GM12892 (cell line): ENCODE data around the gene LMF1.

Source experiments
- POLR2A ChIP-seq: IDR thresholded peaks from 2 replicates; pipeline ENCODE4 v1.6.1; 2011; ENCODE audit warnings: low read depth, low read length, control low read depth
- POLR2AphosphoS5 ChIP-seq: IDR thresholded peaks from 2 replicates; pipeline ENCODE4 v1.6.1; 2011; ENCODE audit warnings: low read depth, low read length, control low read depth
- TAF1 ChIP-seq: IDR thresholded peaks from 2 replicates; pipeline ENCODE4 v1.6.1; 2011; ENCODE audit warnings: low read depth, mild to moderate bottlenecking, control low read depth, low read length, borderline replicate concordance

DNA sequence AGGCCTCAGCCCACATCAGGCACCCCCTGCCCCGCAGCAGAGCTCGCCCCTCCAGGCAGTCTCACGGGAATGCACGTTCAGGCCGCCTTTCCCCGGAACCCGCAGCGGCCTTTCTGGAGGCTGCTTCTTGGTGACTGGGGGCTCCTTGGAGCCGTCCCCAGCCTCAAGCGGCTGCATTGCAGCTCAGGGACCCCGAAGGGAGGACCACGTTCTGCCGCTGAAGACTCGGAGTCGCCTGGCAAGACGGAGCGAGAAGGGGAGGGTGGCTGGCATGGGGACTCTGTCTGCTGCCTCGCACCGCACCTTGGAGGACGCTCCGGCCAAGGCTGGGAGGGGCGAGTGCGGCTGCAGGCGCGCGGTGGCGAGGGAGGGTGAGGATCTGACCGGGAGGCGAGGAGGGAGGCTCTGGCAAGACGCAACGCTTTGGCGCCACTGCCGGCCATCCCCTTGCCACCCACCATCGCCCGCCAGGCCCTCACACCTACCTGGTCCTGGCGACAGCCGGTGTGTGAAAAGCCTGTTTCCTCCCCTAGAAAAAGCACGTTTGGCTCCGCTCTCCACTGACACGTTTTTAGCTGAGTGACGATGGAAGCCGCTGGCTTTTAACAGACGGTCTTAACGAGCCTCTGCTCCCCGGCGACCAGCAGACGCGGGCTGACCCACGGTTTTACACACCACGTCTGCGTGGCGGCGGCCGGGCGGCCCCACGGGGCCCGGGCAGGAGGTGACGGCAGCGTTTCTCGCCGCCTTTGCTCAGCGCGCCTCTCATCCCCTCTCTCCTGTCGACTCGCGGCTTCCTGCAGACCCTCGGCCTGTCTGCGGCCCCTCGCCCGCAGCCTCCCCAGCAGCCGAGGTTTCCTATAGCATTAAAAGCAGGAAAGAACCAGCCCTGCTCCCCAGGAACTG is 153.5 kb downstream of the LMF1 start:
- TF ChIP-seq POLR2AphosphoS5 (no peak), TAF1 (no peak), POLR2A (no peak)
